ENCODE results near the gene GABRG3.

GRCh38 chr15:27341780-27342343, 370.9 kb downstream of the GABRG3 start:
- TF ChIP-seq CTCF (IDR thresholded peaks at IDR 0.05; ENCODE audit: low read depth, low read length, missing input control): no peak
- no peak for TF ChIP-seq FOXA1 (IDR thresholded peaks at IDR 0.05)
- TF ChIP-seq RAD21 (IDR thresholded peaks at IDR 0.05): no peak
- no peak for TF ChIP-seq GABPA (IDR thresholded peaks at IDR 0.05 in 1 of 2, conservative IDR thresholded peaks at IDR 0.05 in 1 of 2)
- TF ChIP-seq TAF1 (conservative IDR thresholded peaks at IDR 0.05): no peak
- TF ChIP-seq JUND (IDR thresholded peaks at IDR 0.05): no peak
- no peak for TF ChIP-seq ZBTB33 (IDR thresholded peaks at IDR 0.05)
- no peak for TF ChIP-seq EGR1 (IDR thresholded peaks at IDR 0.05; ENCODE audit: low read depth in 2 of 2)
- no peak for TF ChIP-seq ATF3 (IDR thresholded peaks at IDR 0.05)
- no peak for TF ChIP-seq MAX (IDR thresholded peaks at IDR 0.05)
- TF ChIP-seq REST (IDR thresholded peaks at IDR 0.05): no peak
- no peak for TF ChIP-seq SP1 (IDR thresholded peaks at IDR 0.05)
- no peak for TF ChIP-seq YY1 (IDR thresholded peaks at IDR 0.05)

All from liver (tissue), 3 donors.